CD14-positive monocyte (primary cell): Measurements from ENCODE around the gene SNN. TPM values are rescaled to one million over a fixed set of nuclear protein-coding genes. Genes with fewer than 3 reads are reported as not detected.

Source experiments
- DNase-seq, 3 donors: peaks; one replicate each; pipeline ENCODE4 v3.0.0-alpha.2; 2011 to 2022
- H2AFZ ChIP-seq: 2 replicates; pipeline ENCODE4 v1.6.0; 2012; ENCODE audit warnings: mild to moderate bottlenecking, low read depth, low read length, inconsistent platforms; ENCODE audit not compliant: insufficient read depth, poor library complexity, severe bottlenecking
- H3K27ac ChIP-seq, 2 donors: 1 replicate in 1 of 2; 2 replicates in 1 of 2; pipeline ENCODE4 v1.5.1; 2012 to 2013; ENCODE audit warnings: low read length in 2 of 2, control low read depth in 1 of 2, inconsistent platforms in 1 of 2, low read depth in 1 of 2, mild to moderate bottlenecking in 1 of 2
- H3K27me3 ChIP-seq, 2 donors: one replicate each; pipeline versions ENCODE4 v1.6.0 to v1.6.1; 2011 to 2013; ENCODE audit warnings: low read length in 2 of 2; ENCODE audit not compliant: control insufficient read depth in 2 of 2, insufficient read depth in 2 of 2
- H3K36me3 ChIP-seq, 2 donors: replicated peaks in 1 of 2; 1 replicate in 1 of 2; 2 replicates in 1 of 2; pipeline versions ENCODE4 v1.5.1 to v1.6.1; 2012 to 2013; ENCODE audit warnings: low read length in 2 of 2, control low read depth in 1 of 2, inconsistent platforms in 1 of 2, mild to moderate bottlenecking in 1 of 2; ENCODE audit not compliant: insufficient read depth in 2 of 2, control insufficient read depth in 1 of 2
- H3K4me1 ChIP-seq, 2 donors: 1 replicate in 1 of 2; 2 replicates in 1 of 2; pipeline versions ENCODE4 v1.5.1 to v1.6.1; 2012 to 2013; ENCODE audit warnings: low read length in 2 of 2, control low read depth in 1 of 2, inconsistent platforms in 1 of 2, mild to moderate bottlenecking in 1 of 2, moderate library complexity in 1 of 2; ENCODE audit not compliant: insufficient read depth in 2 of 2, control insufficient read depth in 1 of 2
- H3K4me2 ChIP-seq: replicated peaks from 2 replicates; pipeline ENCODE3; 2012; ENCODE audit warnings: low read length, moderate library complexity, mild to moderate bottlenecking; ENCODE audit not compliant: poor library complexity, severe bottlenecking; ENCODE audit errors: extremely low read depth
- H3K4me3 ChIP-seq, 3 experiments: fragments of 200-600 bp in 1 of 3; sonication (generic) in 1 of 3; replicated peaks in 1 of 3; 1 replicate in 2 of 3; 2 replicates in 1 of 3; pipeline ENCODE4 v1.5.1; 2011 to 2013; ENCODE audit warnings: low read length in 3 of 3, mild to moderate bottlenecking in 3 of 3, control low read depth in 2 of 3, low read depth in 2 of 3, inconsistent platforms in 1 of 3, moderate library complexity in 1 of 3
- H3K79me2 ChIP-seq: 2 replicates; pipeline ENCODE4 v1.6.0; 2012; ENCODE audit warnings: mild to moderate bottlenecking, control low read depth, inconsistent platforms, low read length, moderate library complexity; ENCODE audit not compliant: insufficient read depth
- H3K9ac ChIP-seq: 2 replicates; pipeline ENCODE4 v1.6.0; 2017; ENCODE audit warnings: low read length, mild to moderate bottlenecking; ENCODE audit not compliant: insufficient read depth, poor library complexity, severe bottlenecking
- H3K9me3 ChIP-seq, 2 donors: replicated peaks in 1 of 2; 1 replicate in 1 of 2; 2 replicates in 1 of 2; pipeline versions ENCODE4 v1.5.1 to v1.6.1; 2012 to 2013; ENCODE audit warnings: low read length in 2 of 2, control low read depth in 1 of 2; ENCODE audit not compliant: control insufficient read depth in 1 of 2, insufficient read depth in 1 of 2
- H4K20me1 ChIP-seq: 2 replicates; pipeline ENCODE4 v1.6.0; 2012; ENCODE audit warnings: mild to moderate bottlenecking, low read length, control low read depth, moderate library complexity; ENCODE audit not compliant: insufficient read depth
- H3K27ac Mint-ChIP-seq, 7 donors: one replicate each; pipeline ENCODE4 v1.8.0; 2020; ENCODE audit warnings: mild to moderate bottlenecking in 7 of 7, mixed read lengths in 7 of 7, moderate library complexity in 6 of 7, inconsistent platforms in 2 of 7
- H3K27me3 Mint-ChIP-seq, 3 donors: one replicate each; pipeline ENCODE4 v1.8.0; 2021 to 2022; ENCODE audit warnings: low read depth in 3 of 3, mild to moderate bottlenecking in 3 of 3, mixed read lengths in 3 of 3, moderate library complexity in 3 of 3, inconsistent platforms in 1 of 3
- H3K36me3 Mint-ChIP-seq, 2 donors: one replicate each; pipeline ENCODE4 v1.8.0; 2020; ENCODE audit warnings: mixed read lengths in 2 of 2, inconsistent platforms in 1 of 2, mild to moderate bottlenecking in 1 of 2
- H3K4me1 Mint-ChIP-seq: one replicate; pipeline ENCODE4 v1.8.0; 2020; ENCODE audit warnings: mild to moderate bottlenecking, mixed read lengths
- H3K4me3 Mint-ChIP-seq, 2 donors: one replicate each; pipeline ENCODE4 v1.8.0; 2020; ENCODE audit warnings: mild to moderate bottlenecking in 2 of 2, mixed read lengths in 2 of 2, moderate library complexity in 1 of 2
- H3K9me3 Mint-ChIP-seq, 7 donors: one replicate each; pipeline ENCODE4 v1.8.0; 2020 to 2022; ENCODE audit warnings: mixed read lengths in 7 of 7, mild to moderate bottlenecking in 6 of 7, moderate library complexity in 6 of 7, inconsistent platforms in 2 of 7
- WGBS: methylation state at CpG from one replicate; pipeline ENCODE4 v1.1.5; 2013; ENCODE audit warnings: missing lambda C conversion rate; ENCODE audit not compliant: insufficient coverage; 5-methylcytosine and 5-hydroxymethylcytosine counted together
- intact Hi-C, 2 donors: fragments of 100-400 bp; cut with micrococcal nuclease; formaldehyde crosslinking; loops; one replicate each; pipeline versions ENCODE4 v1.15.0 to v1.15.1; 2023
- polyA plus RNA-seq, 3 donors: library from polyadenylated mRNA; depleted of rRNA in 1 of 3; unstranded in 2 of 3; stranded (reverse) in 1 of 3; fragments of 300-500 nt in 2 of 3; fragments of >200 nt in 1 of 3; fragmentation: Illumina TruSeq in 2 of 3; gene quantifications; 1 replicate in 2 of 3; 2 replicates in 1 of 3; pipeline ENCODE4 v1.2.3, GENCODE V29; 2012 to 2021
- TF ChIP-seq, protein P1 (sequence below): fragments of 200-600 bp; IDR thresholded peaks from one replicate; pipeline ENCODE4 v1.8.0; 2022; ENCODE audit warnings: antibody characterized with exemption, mild to moderate bottlenecking

SNN gene
- polyA plus RNA-seq, 3 donors, result 89.4 to 111 (median 91.7) TPM

DNA sequence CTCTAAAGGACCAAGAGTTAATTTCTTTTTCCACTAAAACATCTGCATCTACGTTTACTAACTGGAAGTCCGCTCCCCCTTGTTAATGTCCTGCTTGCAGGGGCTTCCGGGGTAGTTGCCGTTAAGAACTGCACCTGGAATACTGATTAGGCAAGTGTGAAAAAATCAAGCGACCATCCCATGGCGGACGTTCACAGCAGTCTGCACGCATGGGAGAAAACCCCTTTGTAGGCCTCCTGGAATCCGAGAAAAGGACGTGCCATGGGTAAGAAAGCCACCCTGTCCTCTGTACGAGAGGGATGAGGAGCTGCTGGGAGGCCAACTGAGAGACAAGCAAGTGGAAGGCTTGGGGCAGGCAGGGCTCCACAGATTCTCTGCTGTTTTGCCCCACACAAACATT lies 14.9 kb downstream of the SNN start:
- H3K9me3 ChIP-seq, result no peaks in the 10 kb centered on the region
- no peak overlapping the region for H3K4me2 ChIP-seq
- intact Hi-C loops, result no loop called here
- H3K4me3 ChIP-seq, result no peak overlapping the region
- Mint-ChIP-seq H3K9me3 (no peaks in the 10 kb centered on the region), H3K4me3 (no peak overlapping the region), H3K27ac (peak overlapping the region in 5 of 7 donors; percentile 17 to 82 (median 72)), H3K27me3 (no peaks in the 10 kb centered on the region), H3K36me3 (peaks cover 82 to 88% of the 10 kb centered on the region in 2 donors), H3K4me1 (peaks cover 52% of the 10 kb centered on the region)
- no peak overlapping the region for H3K9ac ChIP-seq
- peaks cover 45 to 52% of the 10 kb centered on the region in 2 donors for H3K4me1 ChIP-seq
- no peak overlapping the region for H2AFZ ChIP-seq
- WGBS, result 100% methylated on average over 5 of the region's 11 CpGs
- H3K27me3 ChIP-seq, result no peaks in the 10 kb centered on the region
- peak overlapping the region in 1 of 2 donors; percentile 58 for H3K27ac ChIP-seq
- DNase-seq, result no peak
- H4K20me1 ChIP-seq, result peaks cover 45% of the 10 kb centered on the region
- H3K79me2 ChIP-seq, result peaks cover 34% of the 10 kb centered on the region
- TF ChIP-seq, protein P1, sequence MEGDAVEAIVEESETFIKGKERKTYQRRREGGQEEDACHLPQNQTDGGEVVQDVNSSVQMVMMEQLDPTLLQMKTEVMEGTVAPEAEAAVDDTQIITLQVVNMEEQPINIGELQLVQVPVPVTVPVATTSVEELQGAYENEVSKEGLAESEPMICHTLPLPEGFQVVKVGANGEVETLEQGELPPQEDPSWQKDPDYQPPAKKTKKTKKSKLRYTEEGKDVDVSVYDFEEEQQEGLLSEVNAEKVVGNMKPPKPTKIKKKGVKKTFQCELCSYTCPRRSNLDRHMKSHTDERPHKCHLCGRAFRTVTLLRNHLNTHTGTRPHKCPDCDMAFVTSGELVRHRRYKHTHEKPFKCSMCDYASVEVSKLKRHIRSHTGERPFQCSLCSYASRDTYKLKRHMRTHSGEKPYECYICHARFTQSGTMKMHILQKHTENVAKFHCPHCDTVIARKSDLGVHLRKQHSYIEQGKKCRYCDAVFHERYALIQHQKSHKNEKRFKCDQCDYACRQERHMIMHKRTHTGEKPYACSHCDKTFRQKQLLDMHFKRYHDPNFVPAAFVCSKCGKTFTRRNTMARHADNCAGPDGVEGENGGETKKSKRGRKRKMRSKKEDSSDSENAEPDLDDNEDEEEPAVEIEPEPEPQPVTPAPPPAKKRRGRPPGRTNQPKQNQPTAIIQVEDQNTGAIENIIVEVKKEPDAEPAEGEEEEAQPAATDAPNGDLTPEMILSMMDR, result no peak
- peaks cover 58 to 84% of the 10 kb centered on the region in 2 donors for H3K36me3 ChIP-seq

DNA sequence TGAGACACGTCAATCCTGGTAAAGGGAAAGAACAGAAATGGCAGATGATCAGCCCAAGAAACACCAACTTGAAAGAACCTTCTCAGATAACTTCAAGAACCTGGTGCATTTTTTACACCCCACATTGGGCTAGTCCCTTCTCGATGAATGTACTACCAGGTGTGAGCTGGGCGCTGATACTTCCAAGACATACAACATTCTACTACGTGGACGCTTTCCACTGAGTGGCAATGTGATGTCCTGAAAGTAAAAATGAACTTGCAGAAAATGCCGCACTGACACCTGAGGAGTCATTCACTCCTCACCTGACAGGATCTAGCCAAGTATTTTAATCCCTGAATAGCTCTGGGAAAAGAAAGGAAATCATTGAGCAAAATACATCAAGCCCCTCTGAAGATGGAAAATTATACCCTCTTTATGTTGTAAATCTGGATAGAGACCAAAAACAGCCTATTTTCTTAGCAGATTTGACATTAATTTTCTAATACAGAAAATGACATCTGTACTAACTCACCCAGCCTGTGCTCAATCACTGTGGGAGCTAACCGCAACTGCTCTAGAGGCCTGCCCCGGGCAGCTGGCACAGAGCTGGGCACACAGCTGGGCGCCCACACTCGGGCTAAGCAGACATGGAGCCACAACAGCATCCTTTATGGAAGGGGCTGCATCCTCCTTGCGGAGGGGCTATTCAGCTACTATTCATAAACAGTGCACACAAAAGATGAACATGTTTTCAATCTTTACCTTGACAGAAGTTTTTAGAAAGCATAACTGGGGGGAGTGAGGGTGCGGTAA lies 16.2 kb downstream of the SNN start:
- H3K4me3 ChIP-seq, result no peak overlapping the region
- H3K79me2 ChIP-seq, result peaks cover 36% of the 10 kb centered on the region
- no peak overlapping the region for H2AFZ ChIP-seq
- H3K27me3 ChIP-seq, result no peaks in the 10 kb centered on the region
- H3K36me3 ChIP-seq, result peaks cover 47 to 76% of the 10 kb centered on the region in 2 donors
- intact Hi-C loops, result no loop called here
- TF ChIP-seq, protein P1, result no peak
- 97% methylated on average over 5 of the region's 12 CpGs for WGBS
- DNase-seq, result no peak
- Mint-ChIP-seq H3K4me3 (no peak overlapping the region), H3K27ac (no peak overlapping the region), H3K9me3 (no peaks in the 10 kb centered on the region), H3K4me1 (peaks cover 48% of the 10 kb centered on the region), H3K27me3 (no peaks in the 10 kb centered on the region), H3K36me3 (peaks cover 77 to 78% of the 10 kb centered on the region in 2 donors)
- H3K27ac ChIP-seq, result no peak overlapping the region
- peaks cover 32% of the 10 kb centered on the region for H4K20me1 ChIP-seq
- peaks cover 46 to 51% of the 10 kb centered on the region in 2 donors for H3K4me1 ChIP-seq
- H3K4me2 ChIP-seq, result no peak overlapping the region
- H3K9ac ChIP-seq, result no peak overlapping the region
- H3K9me3 ChIP-seq, result no peaks in the 10 kb centered on the region
